Measurements from ENCODE around the gene PLPP3. TPM values are rescaled to one million over a fixed set of nuclear protein-coding genes. Genes with fewer than 3 reads are reported as not detected.

The PLPP3 gene
- total and polyA plus RNA-seq, 9 of the 15 experiments (the other 6 are each of a cell fraction or from before 2014, with no cell fraction given): 0.07 to 0.54 (median 0.20) TPM

- no peak for TF ChIP-seq ZBTB40 (IDR thresholded peaks at IDR 0.05)
- TF ChIP-seq ZBTB40 (CRISPR knock-in tag; IDR thresholded peaks at IDR 0.05): no peak
Observed at GRCh38 chr1:56453016-56453415, 126.3 kb downstream of the PLPP3 start (continued).
